MV-4-11 (cell line): ENCODE measurements around the gene DDX54.
A peak's percentile ranks its signal among the peaks of the same experiment; 100 is the strongest.

Experiments used
- DNase-seq: peaks from one replicate; lab custom pipeline; 2025; lab: John Stamatoyannopoulos, UW

Gene DDX54

GRCh38 chr12:113162102-113163029 is 22.9 kb downstream of the DDX54 start:
- DNase-seq = no peak

- peak; percentile 21 for DNase-seq
Measured at GRCh38 chr12:113161415-113162016, 23.8 kb downstream of the DDX54 start.

- DNase-seq = no peak
Measured at GRCh38 chr12:113159937-113160336, 25.3 kb downstream of the DDX54 start.

- no peak for DNase-seq
Measured at GRCh38 chr12:113158439-113159203, 26.7 kb downstream of the DDX54 start.

DNA sequence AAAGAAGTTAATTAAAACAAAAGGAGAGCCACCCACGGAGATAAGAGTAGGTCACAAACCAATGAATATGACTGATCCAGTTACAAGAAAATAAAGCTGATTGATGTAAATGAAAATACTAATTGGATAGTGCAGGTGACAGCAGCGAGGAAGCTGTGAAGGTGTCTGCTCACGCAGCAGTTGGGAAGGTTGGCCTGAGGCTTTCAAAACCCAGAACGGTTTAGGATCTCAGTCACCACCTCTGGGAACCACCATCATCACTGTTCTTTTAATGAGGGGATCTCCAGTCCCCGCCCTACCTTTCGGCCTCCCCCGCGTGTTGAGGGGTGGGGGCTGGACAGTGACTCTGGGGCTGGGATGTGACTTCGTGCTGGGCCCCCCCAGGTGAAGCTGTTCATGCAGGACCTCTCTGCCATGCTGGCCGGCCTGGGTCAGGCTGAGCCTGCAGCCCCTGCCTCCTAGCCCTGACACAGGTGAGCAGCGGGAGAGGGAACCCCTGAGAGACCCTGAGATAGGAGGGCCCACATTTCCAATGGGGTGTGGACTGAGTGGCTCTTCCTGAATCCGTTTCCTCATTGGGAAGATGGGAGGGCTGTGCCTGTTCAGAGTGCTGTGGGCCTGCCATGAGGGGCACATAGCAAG is 27.9 kb downstream of the DDX54 start:
- no peak for DNase-seq

DNA sequence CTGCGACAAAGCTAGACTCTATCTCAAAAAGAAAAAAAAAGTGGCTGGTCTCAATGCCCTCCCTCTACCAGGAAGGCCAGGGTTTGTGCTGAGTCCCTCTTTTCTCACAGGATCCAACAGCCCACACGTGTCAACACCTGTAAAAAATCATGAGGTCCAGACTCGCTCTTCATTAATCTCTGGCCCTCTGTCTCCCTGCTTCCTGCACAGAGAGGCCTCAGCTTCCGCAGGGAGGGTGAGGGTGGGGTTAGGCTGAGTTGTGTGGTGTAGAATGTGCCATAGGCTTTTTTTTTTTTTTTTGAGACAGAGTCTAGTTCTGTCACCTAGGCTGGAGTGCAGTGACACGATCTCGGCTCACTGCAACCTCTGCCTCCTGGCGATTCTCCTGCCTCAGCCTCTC is 29.6 kb downstream of the DDX54 start:
- no peak for DNase-seq

- no peak for DNase-seq
Measured at GRCh38 chr12:113155060-113155459, 30.2 kb downstream of the DDX54 start.

DNA sequence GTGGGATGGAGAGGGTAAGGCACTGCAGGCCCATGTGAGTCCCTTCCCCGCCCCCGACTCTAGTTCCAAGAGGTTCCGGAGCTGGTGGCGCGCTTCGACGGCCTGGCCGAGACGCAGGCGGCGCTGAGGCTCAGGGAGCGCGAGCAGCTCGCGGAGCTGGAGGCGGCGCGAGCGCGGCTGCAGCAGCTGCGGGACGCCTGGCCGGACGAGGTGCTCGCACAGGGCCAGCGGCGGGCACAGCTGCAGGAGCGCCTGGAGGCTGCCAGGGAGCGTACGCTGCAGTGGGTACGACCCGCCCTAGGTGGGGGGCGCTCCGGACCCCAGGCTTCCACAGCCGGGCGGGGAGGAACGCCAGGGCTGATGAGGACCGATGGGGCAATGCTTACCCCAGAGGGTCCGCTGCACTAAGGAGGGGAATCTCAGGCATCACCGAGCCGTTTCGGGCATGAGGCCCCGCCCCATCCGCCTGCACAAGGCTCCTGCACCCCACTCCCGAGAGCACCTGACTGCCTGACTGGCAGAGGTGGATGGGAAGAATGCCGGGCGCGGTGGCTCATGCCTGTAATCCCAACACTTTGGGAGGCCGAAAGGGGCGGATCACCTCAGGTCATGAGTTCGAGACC is 30.8 kb downstream of the DDX54 start:
- no peak for DNase-seq

DNA sequence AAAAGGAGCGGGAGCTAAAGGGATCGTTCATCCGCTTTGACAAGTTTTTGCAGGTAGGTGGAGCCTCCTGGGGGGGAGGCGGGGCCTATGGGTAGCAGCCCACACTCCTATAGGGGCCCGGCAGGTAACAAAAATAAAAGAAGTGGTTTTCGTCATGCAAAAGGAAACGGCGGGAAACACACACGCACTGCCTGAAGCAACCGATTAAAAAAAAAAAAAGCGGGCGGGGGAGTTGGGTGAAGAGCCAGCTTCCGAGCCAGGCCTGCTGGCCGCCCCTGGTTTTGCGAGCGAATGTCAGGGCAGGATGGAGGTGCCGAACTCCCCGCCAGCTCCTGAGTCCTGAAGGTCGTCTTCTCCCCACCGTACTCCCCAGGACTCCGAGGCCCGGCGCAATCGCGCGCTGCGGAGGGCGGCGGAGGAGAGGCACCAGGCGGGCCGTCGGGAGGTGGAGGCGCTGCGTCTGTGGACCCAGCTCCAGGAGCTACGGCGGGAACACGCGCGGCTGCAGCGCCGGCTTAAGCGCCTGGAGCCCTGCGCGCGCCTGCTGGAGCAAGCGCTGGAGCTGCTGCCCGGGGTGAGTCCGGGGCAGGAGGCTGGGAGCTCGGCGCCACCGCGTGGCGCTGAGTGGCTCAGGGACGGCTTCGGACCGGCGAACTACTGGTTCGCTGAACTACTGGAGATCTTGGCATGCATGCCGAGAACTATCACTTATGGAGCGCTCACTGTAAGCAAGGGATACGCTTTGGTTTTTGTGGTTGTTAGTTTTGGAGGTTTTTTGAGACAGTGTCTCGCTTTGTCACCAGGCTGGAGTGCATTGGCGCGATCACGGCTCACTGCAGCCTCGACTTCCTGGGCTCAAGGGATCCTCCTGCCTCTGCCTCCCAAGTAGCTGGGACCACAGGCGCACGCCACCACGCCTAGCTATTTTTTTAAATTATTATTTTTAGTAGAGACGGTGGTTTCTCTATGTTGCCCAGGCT is 32.2 kb downstream of the DDX54 start:
- DNase-seq = peak; percentile 62

DNA sequence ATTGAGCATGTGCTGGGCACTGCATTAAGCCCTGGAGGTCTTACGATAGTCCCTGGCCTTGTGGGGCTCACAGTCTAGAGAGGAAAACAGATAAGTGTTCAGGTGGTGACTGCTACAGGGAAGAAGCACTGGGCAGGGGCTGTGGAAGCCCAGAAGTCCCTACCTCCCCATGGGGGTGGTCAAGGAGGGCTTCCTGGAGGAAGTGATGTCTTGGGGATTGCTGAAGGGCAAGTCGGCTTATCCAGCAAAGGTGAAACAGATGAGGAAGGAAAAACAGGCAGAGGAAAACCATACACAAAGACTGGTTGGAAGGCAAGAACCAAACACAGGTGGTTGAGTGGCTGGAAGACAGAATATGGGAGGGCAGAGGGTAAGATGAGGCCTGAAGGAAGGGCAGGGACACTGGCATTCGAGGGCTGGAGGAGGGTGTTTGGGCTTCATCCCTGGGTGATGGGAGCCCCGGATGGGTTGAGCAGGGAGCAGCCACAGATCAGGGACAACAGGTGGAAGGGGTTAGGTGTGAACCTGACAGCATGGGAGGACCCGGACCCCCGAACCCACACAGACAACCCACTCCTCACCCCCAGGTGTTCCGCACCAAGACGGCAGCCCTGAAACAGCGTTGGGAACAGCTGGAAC is 33.0 kb downstream of the DDX54 start:
- no peak for DNase-seq

DNA sequence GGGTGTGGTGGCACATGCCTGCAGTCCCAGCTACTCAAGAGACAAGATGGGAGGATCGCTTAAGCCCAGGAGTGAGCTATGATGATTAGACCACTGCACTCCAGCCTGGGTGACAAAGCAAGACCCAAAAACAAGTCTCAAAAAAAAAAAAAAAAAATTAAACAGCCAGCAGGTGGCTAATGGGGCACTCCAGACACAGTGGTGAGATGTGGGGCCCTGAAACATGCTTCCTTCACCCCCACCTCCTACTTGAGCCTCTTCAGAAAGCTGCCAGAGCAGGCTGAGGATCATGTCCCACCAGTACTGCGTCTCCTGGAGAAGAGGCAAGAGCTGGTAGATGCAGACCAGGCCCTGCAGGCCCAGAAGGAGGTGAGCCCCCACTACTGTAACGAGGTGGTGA is 33.6 kb downstream of the DDX54 start:
- no peak for DNase-seq

DNA sequence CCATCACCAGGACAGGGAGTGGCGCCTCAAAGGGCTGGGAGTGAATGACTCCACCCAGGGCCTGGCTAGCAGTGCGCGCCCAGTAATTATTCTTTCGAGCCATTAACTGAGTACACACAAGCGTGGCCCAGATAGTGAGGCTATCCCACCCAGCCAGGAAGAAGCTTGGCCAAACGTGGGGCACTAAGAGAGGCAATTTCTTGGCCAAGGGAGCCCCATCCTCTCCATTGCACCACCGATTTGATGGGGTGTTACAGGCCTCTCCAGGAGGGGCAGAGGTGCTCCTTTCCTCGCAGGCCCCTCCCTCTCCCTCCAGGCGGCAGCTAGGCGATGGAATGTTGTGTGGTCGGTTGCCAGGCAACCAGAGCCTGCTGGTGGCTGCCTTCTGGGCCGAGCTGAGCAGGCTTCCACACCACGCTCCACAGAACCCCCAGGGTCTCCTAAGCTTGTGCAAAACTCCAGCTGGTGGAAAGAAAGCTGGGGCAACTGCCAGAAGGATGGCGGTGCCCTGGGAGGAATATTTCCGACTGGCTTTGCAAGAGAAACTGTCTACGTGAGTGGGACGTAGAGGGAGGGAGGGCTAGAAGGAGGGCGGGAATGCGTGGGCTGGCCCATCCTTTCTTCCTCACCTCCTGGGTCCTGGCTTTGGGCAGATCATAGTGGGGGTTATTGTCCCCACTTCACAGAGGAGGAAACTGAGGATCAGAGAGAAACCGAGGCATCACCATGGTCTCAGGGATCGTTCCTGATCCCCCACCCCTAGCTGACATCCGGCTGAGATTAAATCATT is 35.7 kb downstream of the DDX54 start, which contains the start of gene CFAP73:
Gene CFAP73, plus strand, starts transcription at position 364 of the 790 bp plus-strand sequence. Its CDS starts 134 bp downstream, at position 498.
- DNase-seq = peak; percentile 13

DNA sequence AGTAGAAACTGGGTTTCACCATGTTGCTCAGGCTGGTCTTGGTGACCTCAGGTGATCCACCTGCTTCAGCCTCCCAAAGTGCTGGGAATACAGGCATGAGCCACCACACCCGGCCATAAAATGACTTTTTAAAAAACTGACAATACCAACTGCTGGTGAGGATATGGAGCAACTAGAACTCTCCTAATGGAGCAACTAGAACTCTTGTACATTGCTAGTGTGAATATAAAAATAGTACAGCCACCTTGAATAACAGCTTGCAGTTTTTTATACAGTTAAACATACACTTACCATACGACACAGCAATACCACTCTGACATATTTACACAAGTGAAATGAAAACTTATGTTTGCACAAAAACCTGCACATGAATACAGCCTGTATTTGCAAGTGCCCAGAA is 38.3 kb downstream of the DDX54 start:
- no peak for DNase-seq

- no peak for DNase-seq
Measured at GRCh38 chr12:113145720-113146551, 39.3 kb downstream of the DDX54 start.

GRCh38 chr12:113144806-113145205 is 40.5 kb downstream of the DDX54 start:
- no peak for DNase-seq

DNA sequence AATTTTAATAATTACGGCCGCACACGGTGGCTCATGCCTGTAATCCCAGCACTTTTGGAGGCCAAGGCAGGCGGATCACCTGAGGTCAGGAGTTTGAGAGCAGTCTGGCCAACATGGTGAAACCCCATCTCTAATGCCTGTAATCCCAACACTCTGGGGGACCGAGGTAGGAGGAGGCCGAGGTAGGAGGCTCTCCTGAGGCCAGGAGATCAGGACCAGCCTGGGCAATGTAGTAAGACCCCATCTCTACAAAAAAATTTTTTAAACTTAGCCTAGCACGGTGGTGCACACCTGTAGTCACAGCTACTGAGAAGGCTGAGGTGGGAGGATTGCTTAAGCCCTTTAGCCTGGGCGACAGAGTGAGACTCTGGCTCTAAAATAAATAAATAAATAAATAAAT is 41.3 kb downstream of the DDX54 start:
- DNase-seq = no peak

DNA sequence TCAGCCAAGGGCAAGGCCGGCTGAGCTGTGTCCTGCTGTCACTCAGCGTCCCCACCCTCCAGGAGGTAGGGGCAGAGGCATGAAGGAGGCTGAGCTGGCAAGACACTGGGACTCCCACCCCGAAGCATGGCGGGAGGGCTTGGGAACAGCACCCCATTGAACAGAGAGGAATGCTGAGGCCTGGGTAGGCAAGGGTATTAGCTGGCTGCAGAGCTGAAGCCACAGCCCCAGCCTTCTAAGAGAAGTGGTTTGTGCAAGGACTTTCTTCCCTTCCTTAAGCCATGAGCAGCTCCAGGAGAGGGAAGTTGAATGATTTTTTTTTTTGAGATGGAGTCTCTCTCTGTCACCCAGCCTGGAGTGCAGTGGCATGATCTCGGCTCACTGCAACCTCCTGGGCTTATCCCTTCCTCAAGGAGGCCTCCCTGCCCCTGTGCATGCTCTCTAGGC is 42.4 kb downstream of the DDX54 start:
- DNase-seq = peak; percentile 57
